Astrocyte of the cerebellum (primary cell): ENCODE measurements around the gene PERCC1.

Experiments
- DNase-seq: peaks from one replicate; pipeline ENCODE4 v3.0.0-alpha.2; 2011; ENCODE audit warnings: low read depth
- H3K4me3 ChIP-seq: 2 replicates; pipeline ENCODE4 v1.5.1; 2011; ENCODE audit warnings: mild to moderate bottlenecking, low read depth, low read length, moderate library complexity
- CTCF ChIP-seq: IDR thresholded peaks from 2 replicates; pipeline ENCODE4 v1.5.1; 2012; ENCODE audit warnings: low read length, low read depth, moderate library complexity, mild to moderate bottlenecking; ENCODE audit errors: missing control alignments
- in situ Hi-C: cut with HindIII; loops from 2 replicates; pipeline ENCODE4 v1.10.0; 2017; ENCODE audit warnings: low sequenced_read_pairs

Gene PERCC1

GRCh38 chr16:1390239-1390779, 40.6 kb upstream of the PERCC1 start:
- in situ Hi-C loops = loop anchor here (25.0 kb wide), 2 partner anchors 97 to 103 kb away; partner anchors contain the start of genes CLCN7, PTX4 and TELO2
- no peak for TF ChIP-seq CTCF
- no peak for DNase-seq
- H3K4me3 ChIP-seq = no peak overlapping the region

GRCh38 chr16:1392826-1393225, 38.1 kb upstream of the PERCC1 start:
- H3K4me3 ChIP-seq = no peak overlapping the region
- no peak for TF ChIP-seq CTCF
- DNase-seq = no peak
- in situ Hi-C loops = loop anchor here (25.0 kb wide), 2 partner anchors 94 to 106 kb away; partner anchors contain the start of genes CLCN7, PTX4 and TELO2

GRCh38 chr16:1393613-1394176, 37.2 kb upstream of the PERCC1 start:
- H3K4me3 ChIP-seq = no peak overlapping the region
- DNase-seq = no peak
- TF ChIP-seq CTCF = no peak
- in situ Hi-C loops = loop anchor here (25.0 kb wide), 2 partner anchors 94 to 106 kb away; partner anchors contain the start of genes CLCN7, PTX4 and TELO2

DNA sequence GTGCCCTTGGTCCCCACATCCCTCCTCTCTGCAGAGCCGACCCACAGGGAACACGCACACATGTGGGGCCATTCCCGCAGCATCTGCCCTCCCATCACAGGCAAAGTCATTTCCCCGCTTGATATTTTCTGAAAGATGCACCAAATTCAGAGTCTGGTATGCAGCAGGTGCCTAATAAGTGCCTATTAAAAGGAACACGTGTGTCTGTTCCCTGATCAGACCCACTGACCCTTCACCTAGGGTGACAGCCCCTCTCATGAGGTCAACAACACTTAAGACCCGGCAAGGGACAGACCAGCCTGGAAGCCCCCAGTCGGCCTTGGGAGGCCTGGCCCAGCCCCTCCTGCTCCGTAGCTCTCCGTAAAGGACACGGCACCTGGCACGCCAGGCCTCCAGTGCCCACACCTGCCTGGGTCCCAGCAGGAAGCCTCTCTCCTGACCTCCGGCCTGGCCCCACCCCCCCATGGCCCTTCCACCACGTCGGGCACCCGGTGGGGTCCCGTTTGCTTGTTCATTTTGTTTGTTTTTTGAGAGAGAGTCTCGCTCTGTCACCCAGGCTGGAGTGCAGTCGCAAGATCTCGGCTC, 36.4 kb upstream of the PERCC1 start:
- no peak for TF ChIP-seq CTCF
- in situ Hi-C loops = loop anchor here (25.0 kb wide), 2 partner anchors 93 to 107 kb away; partner anchors contain the start of genes CLCN7, PTX4 and TELO2
- H3K4me3 ChIP-seq = no peak overlapping the region

DNA sequence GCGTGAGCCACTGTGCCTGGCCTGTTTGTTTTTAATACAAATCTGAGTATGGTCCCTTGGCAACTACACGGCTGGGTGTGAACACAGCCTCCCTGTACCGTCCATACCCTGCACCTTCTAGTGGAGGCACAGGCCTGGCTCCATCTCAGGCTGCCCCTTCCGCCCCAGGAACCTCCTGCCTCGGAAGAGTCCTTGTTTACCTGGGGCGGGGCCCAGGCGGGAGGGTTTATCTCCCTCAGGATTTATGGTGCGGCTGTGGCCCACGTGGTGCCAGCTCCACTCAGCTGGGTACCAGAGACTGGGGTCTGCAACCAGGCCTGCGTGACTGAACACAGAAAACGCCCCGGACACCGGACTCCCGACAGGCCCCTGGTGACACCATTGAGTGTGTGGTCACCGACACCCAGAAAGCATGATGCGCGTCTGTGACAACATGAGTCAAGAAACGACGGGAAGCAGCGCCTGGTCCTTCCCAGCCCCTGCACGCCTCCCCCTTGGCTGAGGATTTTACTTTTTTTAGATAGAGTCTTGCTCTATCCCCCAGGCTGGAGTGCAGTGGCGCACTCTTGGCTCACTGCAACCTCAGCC, 35.3 kb upstream of the PERCC1 start:
- no peak for DNase-seq
- no peak for TF ChIP-seq CTCF
- H3K4me3 ChIP-seq = no peak overlapping the region
- in situ Hi-C loops = loop anchor here (25.0 kb wide), 2 partner anchors 92 to 108 kb away; partner anchors contain the start of genes CLCN7, PTX4 and TELO2

More for the DNA sequence above, 36.4 kb upstream of the PERCC1 start:
- no peak for DNase-seq

DNA sequence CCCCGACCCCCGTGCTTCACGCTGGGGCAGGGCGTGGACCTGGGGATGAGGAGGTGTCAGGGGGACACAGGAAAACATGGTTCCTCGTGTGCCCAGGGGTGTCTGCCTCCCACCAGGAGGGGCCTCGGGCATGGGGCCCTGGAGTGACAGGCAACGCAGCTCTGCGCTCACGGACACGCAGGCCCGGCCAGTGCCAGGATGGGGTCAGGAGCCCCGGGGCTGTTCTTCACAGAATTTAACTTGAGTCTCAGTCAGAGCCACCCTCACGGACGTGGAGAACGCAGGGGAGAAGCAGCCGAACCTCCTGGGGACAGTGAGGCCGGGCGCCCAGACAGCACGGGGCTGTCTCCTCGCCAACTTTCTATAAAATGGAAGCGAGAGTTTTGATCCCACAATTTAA, 33.1 kb upstream of the PERCC1 start:
- DNase-seq = no peak
- in situ Hi-C loops = loop anchor here (25.0 kb wide), 2 partner anchors 90 to 110 kb away; partner anchors contain the start of genes CLCN7, PTX4 and TELO2

More for the DNA sequence above, 33.1 kb upstream of the PERCC1 start:
- TF ChIP-seq CTCF = no peak
- H3K4me3 ChIP-seq = no peak overlapping the region
